Endothelial cell of hepatic sinusoid (primary cell): ENCODE results near the gene IL37.

Experiments used
- in situ Hi-C: cut with HindIII; loops from 2 replicates; pipeline ENCODE4 v1.10.0; 2017; ENCODE audit warnings: low sequenced_read_pairs

Gene IL37

GRCh38 chr2:112954364-112954763 lies 43.4 kb downstream of the IL37 start:
- in situ Hi-C loops, result no loop called here

- in situ Hi-C loops, result no loop called here
Observed at GRCh38 chr2:112957511-112957910, 46.5 kb downstream of the IL37 start.

- in situ Hi-C loops, result no loop called here
Observed at GRCh38 chr2:112958428-112959108, 47.6 kb downstream of the IL37 start.

GRCh38 chr2:112959109-112959812 lies 48.3 kb downstream of the IL37 start:
- in situ Hi-C loops, result no loop called here

GRCh38 chr2:112960230-112960825 lies 49.4 kb downstream of the IL37 start:
- in situ Hi-C loops, result no loop called here

GRCh38 chr2:112962308-112963175 lies 51.6 kb downstream of the IL37 start:
- in situ Hi-C loops, result no loop called here

GRCh38 chr2:112967023-112967422 lies 56.1 kb downstream of the IL37 start:
- in situ Hi-C loops, result no loop called here
